Activated effector memory CD4-positive, alpha-beta T cell treated with Interleukin-2 at 50 U/mL for 16 hours (primary cell): ENCODE data around the gene LMLN.
"Not testable (repeated sequence)": the region's sequence is repeated elsewhere in the genome, so short reads cannot be mapped to it uniquely, and the experiment has no call there.

ENCODE experiments used
- DNase-seq: peaks from one replicate; pipeline ENCODE4 v3.0.0-alpha.2; 2020

Gene LMLN

DNA sequence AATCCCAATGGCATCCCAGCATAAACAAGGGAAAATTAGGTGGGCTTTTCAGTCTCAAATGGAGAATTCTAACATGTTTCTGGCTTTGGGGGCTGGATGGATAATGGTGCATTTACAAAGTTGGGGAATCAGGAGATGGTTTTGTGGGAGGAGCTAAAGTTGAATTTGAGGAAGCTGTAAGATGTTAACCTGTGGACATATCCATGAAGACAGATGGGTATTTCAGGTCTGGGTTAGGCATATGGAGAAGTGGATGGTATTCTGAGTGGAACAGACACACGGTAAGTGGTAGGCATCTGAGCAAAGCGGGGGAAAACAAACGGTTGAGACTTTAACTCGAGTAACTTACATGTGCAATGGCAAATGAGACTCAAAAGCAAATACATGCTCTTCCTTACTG, 1.7 kb upstream of the LMLN start:
- DNase-seq, result no peak

GRCh38 chr3:197958848-197959247, 1.2 kb upstream of the LMLN start:
- not testable (repeated sequence) for DNase-seq

DNA sequence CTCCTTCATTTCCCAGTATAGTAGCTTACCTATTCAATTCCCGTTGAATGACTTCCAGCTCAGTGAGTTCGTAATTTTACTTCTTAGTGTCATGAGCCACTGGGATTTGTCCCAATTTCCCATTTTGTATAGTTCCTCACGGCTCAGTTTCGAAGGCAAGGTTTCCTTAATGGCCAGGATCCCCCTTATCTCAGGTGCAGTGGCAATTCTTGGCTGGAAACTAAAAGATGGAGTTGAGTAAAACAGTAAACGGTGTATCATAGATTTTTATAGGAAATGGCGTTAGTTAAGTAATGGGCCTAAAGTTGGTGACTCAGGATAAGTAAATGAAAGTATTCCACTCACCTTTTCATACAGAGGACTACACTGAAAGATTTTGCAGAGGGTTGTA, 522 bp upstream of the LMLN start:
- DNase-seq, result no peak

GRCh38 chr3:197960694-197961581, 921 bp downstream of the LMLN start:
- no peak for DNase-seq

DNA sequence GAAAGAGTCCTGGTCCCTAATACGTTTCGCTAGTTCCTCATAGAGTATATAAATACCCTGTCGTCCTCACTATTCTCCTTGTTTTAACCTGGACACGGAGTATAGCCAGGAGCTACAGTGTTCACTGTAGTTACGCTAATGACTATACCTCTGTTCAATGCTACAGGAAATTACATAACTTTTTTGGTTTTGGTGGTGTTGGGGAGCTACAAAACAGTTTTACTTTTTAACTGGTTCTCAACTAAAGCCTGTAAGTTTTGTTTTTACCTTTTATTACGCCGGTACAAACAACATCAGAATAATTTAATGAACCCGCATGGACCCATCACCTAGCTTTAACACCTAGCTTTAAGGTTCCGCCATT, 1.5 kb downstream of the LMLN start:
- DNase-seq, result no peak

DNA sequence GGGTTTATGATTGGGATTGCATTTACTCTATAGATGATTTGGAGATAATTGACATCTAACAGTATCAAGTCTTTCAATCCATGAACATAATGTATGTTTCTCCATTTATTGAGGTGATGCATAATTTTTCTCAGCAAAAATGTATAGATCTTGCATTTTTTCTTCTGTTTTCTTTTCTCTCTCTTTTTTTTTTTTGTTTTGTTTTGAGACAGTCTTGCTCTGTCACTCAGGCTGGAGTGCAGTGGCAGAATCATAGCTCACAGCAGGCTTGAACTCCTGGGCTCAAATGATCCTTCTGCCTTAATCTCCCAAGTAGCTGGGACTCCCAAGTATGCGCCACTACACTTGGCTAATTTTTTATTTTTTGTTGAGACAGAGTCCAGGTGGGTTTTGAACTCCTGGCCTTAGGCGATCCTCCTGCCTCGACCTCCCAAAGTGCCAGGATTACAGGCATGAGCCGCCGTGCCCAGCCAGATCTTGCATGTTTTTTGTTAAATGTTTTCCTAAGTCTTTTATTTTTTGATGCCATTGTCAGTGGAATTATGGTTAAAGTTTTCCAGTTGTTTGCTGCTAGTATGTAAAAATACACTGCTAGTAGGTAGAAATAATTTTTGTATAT, 3.1 kb downstream of the LMLN start:
- no peak for DNase-seq

DNA sequence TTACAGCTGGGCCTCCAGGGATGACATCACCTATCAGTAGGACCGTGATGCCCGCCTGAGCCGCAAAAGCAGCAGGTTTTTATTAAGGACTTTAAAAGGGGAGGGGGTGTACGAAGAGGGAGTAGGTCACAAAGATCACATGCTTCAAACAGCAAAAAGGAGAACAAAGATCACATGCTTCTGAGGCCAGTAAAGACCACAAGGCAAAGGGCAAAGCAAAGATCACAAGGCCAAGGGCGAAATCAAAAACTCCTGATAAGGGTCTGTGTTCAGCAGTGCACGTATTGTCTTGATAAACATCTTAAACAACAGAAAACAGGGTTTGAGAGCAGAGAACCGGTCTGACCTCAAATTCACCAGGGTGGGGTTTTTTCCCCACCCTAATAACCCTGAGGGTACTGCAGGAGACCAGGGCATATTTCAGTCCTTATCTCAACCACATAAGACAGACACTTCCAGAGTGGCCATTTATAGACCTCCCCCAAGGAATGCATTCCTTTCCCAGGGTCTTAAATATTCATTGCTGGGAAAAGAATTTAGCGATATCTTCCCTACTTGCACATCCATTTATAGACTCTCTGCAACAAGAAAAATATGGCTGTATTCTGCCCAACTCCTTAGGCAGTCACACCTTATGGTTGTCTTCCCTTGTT, 7.4 kb downstream of the LMLN start:
- DNase-seq, result not testable (repeated sequence)

GRCh38 chr3:197970588-197970987, 10.6 kb downstream of the LMLN start:
- no peak for DNase-seq

GRCh38 chr3:197974016-197974415, 14.0 kb downstream of the LMLN start:
- DNase-seq, result no peak

DNA sequence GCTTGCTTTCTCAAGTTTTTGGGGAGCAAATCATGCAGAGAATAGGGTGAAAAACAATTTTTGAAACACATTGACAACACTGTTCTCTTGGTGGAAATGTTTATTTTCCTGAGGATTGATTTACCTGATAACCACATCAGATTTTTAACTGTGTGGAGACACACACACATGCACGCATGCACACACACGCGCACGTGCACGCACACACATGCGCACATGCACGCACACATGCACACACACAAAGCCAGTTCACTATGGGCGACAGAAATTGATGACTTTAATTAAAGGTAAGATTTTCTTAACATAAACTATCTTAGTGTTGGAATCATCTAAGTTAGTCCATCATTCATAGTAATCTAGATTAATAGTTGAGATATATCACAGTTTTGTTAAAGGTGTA, 15.3 kb downstream of the LMLN start:
- DNase-seq, result no peak

DNA sequence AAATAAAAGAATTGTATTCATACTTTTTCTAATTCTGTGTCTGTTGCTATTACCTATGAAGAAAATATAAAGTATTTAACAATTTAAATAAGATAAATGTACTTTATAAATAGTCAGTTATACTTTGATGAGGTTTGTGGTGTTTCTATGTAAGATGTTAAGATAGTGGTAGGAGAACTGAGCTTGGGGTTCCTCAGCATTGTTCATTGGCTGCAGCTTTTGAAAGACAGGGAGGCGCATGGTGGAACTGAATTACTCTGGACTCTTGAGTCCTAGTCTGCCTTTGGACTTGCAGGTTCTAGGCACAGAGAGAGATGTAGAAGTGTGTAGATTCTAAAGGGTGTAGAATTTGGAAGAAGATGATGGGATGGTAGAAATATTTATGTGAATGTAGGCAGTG, 23.1 kb downstream of the LMLN start:
- no peak for DNase-seq

DNA sequence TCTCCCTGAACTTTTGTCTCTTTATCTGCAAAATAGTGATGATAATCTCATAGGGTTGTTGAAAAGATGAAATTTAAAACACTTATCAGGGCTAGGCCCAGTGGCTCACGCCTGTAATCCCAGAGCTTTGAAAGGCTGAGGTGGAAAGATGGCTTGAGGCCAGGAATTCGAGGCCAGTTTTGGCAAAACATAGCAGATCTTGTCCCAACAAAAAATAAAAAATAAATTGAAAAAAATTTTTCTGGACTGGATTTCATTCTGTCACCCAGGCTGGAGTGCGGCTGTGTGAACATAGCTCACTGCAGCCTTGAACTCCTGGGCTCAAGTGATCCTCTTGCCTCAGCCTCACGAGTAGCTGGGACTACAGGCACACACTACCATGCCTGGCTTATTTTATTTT, 29.6 kb downstream of the LMLN start:
- no peak for DNase-seq

GRCh38 chr3:197994736-197995135, 34.7 kb downstream of the LMLN start:
- DNase-seq, result no peak

DNA sequence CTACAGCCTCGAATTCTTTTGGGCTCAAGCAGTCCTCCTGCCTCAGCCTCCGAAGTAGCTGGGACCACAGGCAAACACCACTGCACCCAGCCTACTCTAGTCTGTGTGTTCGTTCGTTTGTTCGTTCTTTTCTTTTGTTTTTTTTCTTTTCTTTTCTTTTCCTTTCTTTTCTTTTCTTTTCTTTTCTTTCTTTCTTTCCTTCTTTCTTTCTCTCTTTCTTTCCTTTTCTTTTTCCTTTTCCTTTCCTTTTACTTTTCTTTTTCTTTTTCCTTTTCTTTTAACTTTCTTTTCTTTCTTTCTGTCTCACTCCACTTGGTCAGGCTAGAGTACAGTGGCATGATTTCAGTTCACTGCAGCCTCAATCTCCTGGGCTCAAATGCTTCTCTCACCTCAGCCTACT, 36.8 kb downstream of the LMLN start:
- DNase-seq, result no peak

- no peak for DNase-seq
Measured at GRCh38 chr3:197997936-197998335, 37.9 kb downstream of the LMLN start.

DNA sequence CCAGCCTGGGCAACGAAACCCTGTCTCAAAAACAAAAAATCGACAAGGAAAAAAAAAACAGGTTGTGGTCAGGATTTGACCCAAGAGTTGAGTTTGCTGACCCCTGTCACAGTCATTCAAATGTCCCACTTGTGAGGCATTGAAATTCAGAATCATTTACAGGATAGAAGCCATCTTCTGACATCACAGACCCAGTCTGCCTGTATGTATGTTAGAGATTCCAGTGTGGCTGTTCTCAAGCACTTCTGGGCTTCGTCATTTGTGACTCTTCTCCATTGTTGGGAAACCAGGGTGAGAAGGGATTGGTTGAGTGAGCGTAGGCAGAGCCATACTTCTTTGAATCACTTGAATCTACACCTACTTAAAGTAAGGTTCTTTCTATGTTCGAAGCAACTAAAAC, 57.1 kb downstream of the LMLN start:
- DNase-seq, result no peak

- no peak for DNase-seq
Measured at GRCh38 chr3:198018416-198018815, 58.4 kb downstream of the LMLN start.

- DNase-seq, result no peak
Measured at GRCh38 chr3:198019115-198019514, 59.1 kb downstream of the LMLN start.

- DNase-seq, result no peak
Measured at GRCh38 chr3:198021320-198021719, 61.3 kb downstream of the LMLN start.

DNA sequence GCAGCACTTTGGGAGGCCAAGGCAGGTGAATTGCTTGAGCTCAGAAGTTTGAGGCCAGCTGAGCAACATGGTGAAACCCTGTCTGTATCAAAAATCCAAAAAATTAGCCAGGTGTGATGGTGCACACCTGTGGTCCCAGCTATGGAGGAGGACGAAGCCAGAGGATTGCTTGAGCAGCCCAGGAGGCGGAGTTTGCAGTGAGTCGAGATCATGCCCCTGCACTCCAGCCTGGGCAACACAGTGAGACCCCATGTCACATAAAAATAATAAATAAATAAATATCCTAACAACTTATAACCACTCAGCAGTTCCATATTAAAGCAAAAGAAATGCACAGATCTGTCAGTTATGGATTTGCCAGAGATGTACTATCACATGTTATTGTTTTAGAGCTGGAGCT, 62.6 kb downstream of the LMLN start:
- DNase-seq, result no peak

GRCh38 chr3:198025644-198026043, 65.6 kb downstream of the LMLN start:
- no peak for DNase-seq

DNA sequence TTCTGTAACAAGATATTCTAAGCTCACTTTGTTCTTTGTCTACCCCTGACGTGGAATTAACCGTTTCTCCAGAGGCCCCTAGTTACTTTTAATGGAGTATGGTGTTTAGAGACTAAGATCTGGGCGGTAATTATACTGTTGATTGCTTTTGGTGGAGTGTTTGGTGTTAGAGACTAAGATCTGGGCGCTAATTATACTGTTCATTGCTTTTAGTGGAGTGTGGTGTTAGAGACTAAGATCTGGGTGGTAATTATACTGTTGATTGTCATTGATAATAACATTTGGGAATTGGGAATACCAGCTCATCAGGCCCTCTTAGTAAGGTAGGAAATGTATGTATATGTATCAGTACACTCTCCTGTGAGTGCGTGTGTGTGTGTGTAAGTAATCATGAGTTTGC, 66.6 kb downstream of the LMLN start:
- DNase-seq, result no peak

DNA sequence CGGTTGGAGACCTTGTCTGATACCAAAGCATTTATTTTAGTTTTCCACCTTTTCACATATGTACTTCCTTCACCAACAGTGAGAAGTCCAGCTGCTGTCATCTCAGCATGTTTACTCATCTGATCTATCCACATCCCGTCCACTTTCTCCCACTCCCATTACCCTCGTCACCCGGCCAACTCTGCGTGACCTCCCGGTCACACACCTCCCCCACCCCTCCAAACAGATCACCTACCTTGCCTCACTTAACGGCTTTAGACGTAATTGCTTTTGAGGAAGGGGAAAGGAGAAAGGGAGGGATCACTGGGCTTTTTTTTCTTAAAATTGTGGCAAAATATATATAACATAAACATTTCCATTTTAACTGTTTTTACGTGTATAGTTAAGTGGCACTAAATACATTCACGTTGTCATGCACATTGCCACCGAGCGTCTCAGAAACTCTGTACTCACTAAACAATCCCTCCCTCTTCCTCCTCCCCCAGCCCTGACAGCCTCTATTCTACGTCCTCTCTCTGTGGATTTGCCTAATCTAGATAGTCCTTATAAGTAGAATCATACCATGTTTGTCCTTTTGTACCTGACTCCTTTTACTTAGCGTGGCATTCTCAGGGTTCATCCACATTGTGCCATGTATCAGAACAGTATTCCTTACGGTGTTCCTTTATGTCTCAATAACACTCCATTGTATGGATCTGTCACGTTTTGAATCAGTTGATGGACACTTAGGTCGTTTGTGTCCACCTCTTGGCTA, 67.2 kb downstream of the LMLN start:
- no peak for DNase-seq
